Gastrocnemius medialis (tissue), 4 donors: Measurements from ENCODE around the gene KRTAP20-4.

Experiments
- CTCF ChIP-seq, 5 experiments: fragments of 450-650 bp in 3 of 5; fragments of 200-600 bp in 2 of 5; sonication (generic) in 2 of 5; IDR thresholded peaks in 4 of 5; conservative IDR thresholded peaks in 1 of 5; 1 replicate in 4 of 5; 2 replicates in 1 of 5; pipeline ENCODE4 v1.5.1; 2016 to 2019; ENCODE audit warnings: antibody characterized with exemption in 5 of 5, mild to moderate bottlenecking in 3 of 5, moderate library complexity in 3 of 5
- POLR2A ChIP-seq, 2 donors: fragments of 450-650 bp; IDR thresholded peaks; one replicate each; pipeline ENCODE4 v1.6.1; 2017; ENCODE audit warnings: antibody characterized with exemption in 2 of 2, mild to moderate bottlenecking in 2 of 2, moderate library complexity in 2 of 2

- TF ChIP-seq CTCF (IDR thresholded peaks at IDR 0.05 in 4 of 5, conservative IDR thresholded peaks at IDR 0.05 in 1 of 5) = no peak
- TF ChIP-seq POLR2A (IDR thresholded peaks at IDR 0.05) = no peak
Observed at GRCh38 chr21:30582870-30583269, 37.6 kb upstream of the KRTAP20-4 start.
